Measurements from ENCODE around the gene PUS10.

DNA sequence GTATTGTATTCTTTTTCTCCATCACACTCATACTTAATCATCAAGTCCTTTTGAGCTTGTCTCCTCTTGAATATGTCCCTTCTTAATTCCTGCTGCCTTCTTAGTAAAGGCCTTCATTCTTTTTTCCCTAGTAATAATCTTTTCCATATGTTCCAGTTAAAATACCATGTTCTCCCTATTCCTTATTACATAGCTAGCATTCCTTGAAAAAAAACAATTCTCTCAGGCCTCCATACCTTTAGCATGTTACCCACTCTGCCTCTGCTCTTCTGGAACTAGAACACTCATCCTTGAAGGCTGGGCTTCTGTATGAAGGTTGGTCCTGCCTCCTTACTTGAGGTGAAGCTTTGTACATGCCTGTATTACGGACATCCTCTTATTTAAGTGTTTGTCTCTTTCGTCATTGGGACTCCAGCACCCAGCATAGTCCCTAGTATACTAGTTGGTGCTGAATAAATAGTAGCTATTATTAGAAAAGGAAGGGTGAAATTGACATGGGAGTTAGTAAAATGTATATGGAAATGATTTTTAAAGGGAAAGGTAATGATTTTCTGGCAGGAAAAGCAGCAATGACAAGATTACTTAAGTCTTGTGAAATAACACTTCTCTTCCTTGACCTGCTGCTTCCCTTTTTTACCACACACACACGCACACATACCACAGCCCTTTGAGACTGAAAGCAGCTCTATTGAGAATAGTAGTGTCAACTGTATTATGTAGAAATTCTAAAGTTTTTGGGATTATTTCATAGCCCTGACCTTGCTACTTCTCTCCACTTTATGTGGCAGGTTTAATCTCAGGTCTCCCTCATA, 91.1 kb downstream of the PUS10 start:
- no peak for TF ChIP-seq EP300 (IDR thresholded peaks at IDR 0.05; ENCODE audit: borderline replicate concordance in 1 of 2, low read depth in 2 of 2, low read length in 2 of 2)
- no peak for TF ChIP-seq SRF (IDR thresholded peaks at IDR 0.05; ENCODE audit: low read depth, low read length)
- no peak for TF ChIP-seq JUN (IDR thresholded peaks at IDR 0.05; ENCODE audit: low read depth, low read length)
- TF ChIP-seq, protein P1, sequence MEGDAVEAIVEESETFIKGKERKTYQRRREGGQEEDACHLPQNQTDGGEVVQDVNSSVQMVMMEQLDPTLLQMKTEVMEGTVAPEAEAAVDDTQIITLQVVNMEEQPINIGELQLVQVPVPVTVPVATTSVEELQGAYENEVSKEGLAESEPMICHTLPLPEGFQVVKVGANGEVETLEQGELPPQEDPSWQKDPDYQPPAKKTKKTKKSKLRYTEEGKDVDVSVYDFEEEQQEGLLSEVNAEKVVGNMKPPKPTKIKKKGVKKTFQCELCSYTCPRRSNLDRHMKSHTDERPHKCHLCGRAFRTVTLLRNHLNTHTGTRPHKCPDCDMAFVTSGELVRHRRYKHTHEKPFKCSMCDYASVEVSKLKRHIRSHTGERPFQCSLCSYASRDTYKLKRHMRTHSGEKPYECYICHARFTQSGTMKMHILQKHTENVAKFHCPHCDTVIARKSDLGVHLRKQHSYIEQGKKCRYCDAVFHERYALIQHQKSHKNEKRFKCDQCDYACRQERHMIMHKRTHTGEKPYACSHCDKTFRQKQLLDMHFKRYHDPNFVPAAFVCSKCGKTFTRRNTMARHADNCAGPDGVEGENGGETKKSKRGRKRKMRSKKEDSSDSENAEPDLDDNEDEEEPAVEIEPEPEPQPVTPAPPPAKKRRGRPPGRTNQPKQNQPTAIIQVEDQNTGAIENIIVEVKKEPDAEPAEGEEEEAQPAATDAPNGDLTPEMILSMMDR (IDR thresholded peaks at IDR 0.05; ENCODE audit: control extremely low read depth in 1 of 3, insufficient read depth in 1 of 3, low read depth in 1 of 3, low read length in 3 of 3): no peak
- TF ChIP-seq, protein P2, sequence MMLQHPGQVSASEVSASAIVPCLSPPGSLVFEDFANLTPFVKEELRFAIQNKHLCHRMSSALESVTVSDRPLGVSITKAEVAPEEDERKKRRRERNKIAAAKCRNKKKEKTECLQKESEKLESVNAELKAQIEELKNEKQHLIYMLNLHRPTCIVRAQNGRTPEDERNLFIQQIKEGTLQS (IDR thresholded peaks at IDR 0.05; ENCODE audit: insufficient read depth, low read depth, low read length): no peak
- TF ChIP-seq EGR1 (IDR thresholded peaks at IDR 0.05; ENCODE audit: borderline replicate concordance, low read depth, low read length): no peak
- TF ChIP-seq RAD21 (IDR thresholded peaks at IDR 0.05 in 1 of 2, conservative IDR thresholded peaks at IDR 0.05 in 1 of 2; ENCODE audit: low read depth in 2 of 2, low read length in 2 of 2): no peak
- no peak for TF ChIP-seq EZH2 (IDR thresholded peaks at IDR 0.05; ENCODE audit: low read depth, low read length, severe bottlenecking)
